ENCODE data around the gene VWA7.

DNA sequence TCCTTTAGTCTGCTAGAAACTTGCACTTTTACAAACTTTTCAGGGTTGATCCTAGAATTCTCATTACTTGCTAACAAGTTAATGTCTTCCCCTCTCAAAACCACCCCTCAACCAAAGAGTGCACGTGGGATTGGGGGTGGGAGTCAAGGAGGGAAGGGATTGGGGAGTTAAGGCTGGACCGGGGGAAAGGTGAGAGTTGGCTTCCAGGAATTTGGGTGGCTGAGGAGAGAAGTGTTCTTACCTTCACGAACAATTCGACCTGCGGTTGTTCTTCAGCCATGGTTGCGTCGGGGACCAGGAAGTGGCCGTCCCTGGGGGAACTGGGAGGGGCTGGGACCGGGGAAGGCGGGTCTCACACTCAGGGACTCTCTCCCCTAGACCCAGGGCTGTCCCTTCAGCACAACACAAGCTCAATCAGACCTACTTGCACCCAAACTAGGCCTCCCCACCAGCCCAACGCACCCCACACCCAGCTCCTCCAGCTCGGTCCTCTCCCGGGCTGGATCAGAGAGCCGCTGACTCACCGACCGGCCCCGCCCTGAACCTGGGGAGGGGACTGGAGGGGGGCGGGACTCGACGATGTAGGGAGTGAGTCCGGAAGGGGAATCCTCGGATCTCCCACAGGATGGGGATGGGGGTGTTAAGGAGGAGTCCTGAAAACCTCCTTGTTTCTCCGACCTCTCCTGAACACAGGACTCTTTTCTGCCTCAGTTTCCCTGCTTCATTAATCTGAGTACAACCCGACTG lies 40.9 kb downstream of the VWA7 start, which contains the start of gene CLIC1:
- TF ChIP-seq, protein P1, sequence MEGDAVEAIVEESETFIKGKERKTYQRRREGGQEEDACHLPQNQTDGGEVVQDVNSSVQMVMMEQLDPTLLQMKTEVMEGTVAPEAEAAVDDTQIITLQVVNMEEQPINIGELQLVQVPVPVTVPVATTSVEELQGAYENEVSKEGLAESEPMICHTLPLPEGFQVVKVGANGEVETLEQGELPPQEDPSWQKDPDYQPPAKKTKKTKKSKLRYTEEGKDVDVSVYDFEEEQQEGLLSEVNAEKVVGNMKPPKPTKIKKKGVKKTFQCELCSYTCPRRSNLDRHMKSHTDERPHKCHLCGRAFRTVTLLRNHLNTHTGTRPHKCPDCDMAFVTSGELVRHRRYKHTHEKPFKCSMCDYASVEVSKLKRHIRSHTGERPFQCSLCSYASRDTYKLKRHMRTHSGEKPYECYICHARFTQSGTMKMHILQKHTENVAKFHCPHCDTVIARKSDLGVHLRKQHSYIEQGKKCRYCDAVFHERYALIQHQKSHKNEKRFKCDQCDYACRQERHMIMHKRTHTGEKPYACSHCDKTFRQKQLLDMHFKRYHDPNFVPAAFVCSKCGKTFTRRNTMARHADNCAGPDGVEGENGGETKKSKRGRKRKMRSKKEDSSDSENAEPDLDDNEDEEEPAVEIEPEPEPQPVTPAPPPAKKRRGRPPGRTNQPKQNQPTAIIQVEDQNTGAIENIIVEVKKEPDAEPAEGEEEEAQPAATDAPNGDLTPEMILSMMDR (IDR thresholded peaks at IDR 0.05; ENCODE audit: low read depth, low read length) = no peak
- TF ChIP-seq POLR2A (IDR thresholded peaks at IDR 0.05; ENCODE audit: extremely low read depth, insufficient read length) = peak; percentile 87
